GM12878 (cell line): Measurements from ENCODE around the gene ARHGEF26. TPM values are rescaled to one million over a fixed set of nuclear protein-coding genes. Genes with fewer than 3 reads are reported as not detected.
A peak's percentile ranks its signal among the peaks of the same experiment; 100 is the strongest.

Experiments used
- ATAC-seq: fragments of 200-7000 bp; cut with Tn5 transposase; 3 replicates; pipeline ENCODE4 v1.9.1; 2020; ENCODE audit warnings: mild to moderate bottlenecking, moderate library complexity
- BruUV-seq: library from RNA; stranded (reverse); fragments of 400-500 nt; replicated peaks from 2 replicates; lab custom pipeline; 2021; lab: Mats Ljungman, UMichigan
- CTCF ChIA-PET: fragments of 300-600 bp; sonication (Branson Sonifier 250); formaldehyde crosslinking; extraction: SDS; loops from one replicate; lab custom pipeline; 2021; ENCODE audit warnings: inconsistent platforms; lab: Yijun Ruan, JAX
- POLR2A ChIA-PET: fragments of 350-600 bp; formaldehyde crosslinking; extraction: SDS; loops from one replicate; lab custom pipeline; 2021; ENCODE audit warnings: inconsistent platforms; lab: Charles Lee
- RAD21 ChIA-PET: fragments of 300-600 bp; sonication (Branson Sonifier 250); formaldehyde crosslinking; loops from one replicate; lab custom pipeline; 2023; ENCODE audit warnings: antibody characterized with exemption; ENCODE audit not compliant: unreplicated experiment; lab: Charles Lee
- SMC1A ChIA-PET: fragments of 300-600 bp; sonication (Branson Sonifier 250); formaldehyde crosslinking; loops from one replicate; lab custom pipeline; 2023; ENCODE audit not compliant: unreplicated experiment, uncharacterized antibody; lab: Charles Lee
- DNase-seq: peaks from one replicate; pipeline ENCODE4 v3.0.0-alpha.2; 2011; ENCODE audit warnings: low read depth, low spot score
- FAIRE-seq: peaks from 3 replicates; lab custom pipeline; 2011; peaks lifted over from hg19 to GRCh38; lab: Jason Lieb, UNC
- H2AFZ ChIP-seq: 2 replicates; pipeline ENCODE4 v1.6.0; 2011; ENCODE audit warnings: low read depth, low read length, control low read depth; ENCODE audit not compliant: control insufficient read depth
- H3K27ac ChIP-seq: 2 replicates; pipeline ENCODE4 v1.5.1; 2011; ENCODE audit warnings: control low read depth; ENCODE audit not compliant: control insufficient read depth, insufficient read depth
- H3K27me3 ChIP-seq, 2 experiments: replicated peaks in 1 of 2; 2 replicates each; pipeline versions ENCODE4 v1.6.0 to v1.6.1; 2011; ENCODE audit warnings: low read length in 1 of 2; ENCODE audit not compliant: control insufficient read depth in 2 of 2, insufficient read depth in 2 of 2
- H3K36me3 ChIP-seq, 2 experiments: 2 replicates each; pipeline ENCODE4 v1.5.1; 2011; ENCODE audit warnings: low read length in 1 of 2; ENCODE audit not compliant: control insufficient read depth in 2 of 2, insufficient read depth in 2 of 2
- H3K4me1 ChIP-seq: 2 replicates; pipeline ENCODE4 v1.6.1; 2011; ENCODE audit warnings: mild to moderate bottlenecking, low read length, moderate library complexity, mixed read lengths; ENCODE audit not compliant: control insufficient read depth, insufficient read depth
- H3K4me2 ChIP-seq: 2 replicates; pipeline ENCODE4 v1.6.0; 2011; ENCODE audit warnings: control low read depth; ENCODE audit not compliant: control insufficient read depth, insufficient read depth
- H3K4me3 ChIP-seq: fragments of 200-600 bp; sonication (generic); 2 replicates; pipeline ENCODE4 v1.5.1; 2016
- H3K79me2 ChIP-seq: 2 replicates; pipeline ENCODE4 v1.6.0; 2011; ENCODE audit warnings: low read length; ENCODE audit not compliant: control insufficient read depth, insufficient read depth
- H3K9ac ChIP-seq: 2 replicates; pipeline ENCODE4 v1.8.0; 2011; ENCODE audit warnings: low read length, control low read depth, mixed read lengths; ENCODE audit not compliant: control insufficient read depth, insufficient read depth
- H3K9me3 ChIP-seq: replicated peaks from 3 replicates; pipeline ENCODE4 v1.5.1; 2011; ENCODE audit warnings: mild to moderate bottlenecking, low read length; ENCODE audit not compliant: control insufficient read depth, insufficient read depth
- H4K20me1 ChIP-seq: 2 replicates; pipeline ENCODE4 v1.6.0; 2011; ENCODE audit not compliant: control insufficient read depth, insufficient read depth
- BMI1 ChIP-seq: fragments of 450-650 bp; IDR thresholded peaks from 2 replicates; pipeline ENCODE4 v1.6.1; 2016; ENCODE audit warnings: mild to moderate bottlenecking, moderate library complexity, borderline replicate concordance
- CREM ChIP-seq: IDR thresholded peaks from 2 replicates; pipeline ENCODE4 v1.6.1; 2014; ENCODE audit warnings: antibody characterized with exemption, low read depth
- DPF2 ChIP-seq: fragments of 450-650 bp; IDR thresholded peaks from 2 replicates; pipeline ENCODE4 v1.6.1; 2017; ENCODE audit warnings: mild to moderate bottlenecking
- E2F8 ChIP-seq: fragments of 450-650 bp; IDR thresholded peaks from 2 replicates; pipeline ENCODE4 v1.6.1; 2018; ENCODE audit warnings: mild to moderate bottlenecking, low read depth, moderate library complexity; ENCODE audit not compliant: partially characterized antibody
- ETV6 ChIP-seq, 2 experiments: fragments of 450-650 bp in 1 of 2; IDR thresholded peaks in 1 of 2; conservative IDR thresholded peaks in 1 of 2; 2 replicates each; pipeline ENCODE4 v1.6.1; 2014; ENCODE audit warnings: antibody characterized with exemption in 1 of 2, borderline replicate concordance in 1 of 2, low read depth in 1 of 2, mild to moderate bottlenecking in 1 of 2, moderate library complexity in 1 of 2
- MEF2A ChIP-seq: IDR thresholded peaks from 2 replicates; pipeline ENCODE4 v1.6.1; 2011; ENCODE audit warnings: low read depth, mild to moderate bottlenecking, low read length, moderate library complexity; ENCODE audit not compliant: insufficient read depth
- PKNOX1 ChIP-seq: fragments of 450-650 bp; IDR thresholded peaks from 2 replicates; pipeline ENCODE4 v1.6.1; 2016; ENCODE audit warnings: mild to moderate bottlenecking
- POLR2AphosphoS2 ChIP-seq: IDR thresholded peaks from 2 replicates; pipeline ENCODE4 v1.6.1; 2011; ENCODE audit warnings: low read depth, mild to moderate bottlenecking, low read length, improper control_type of control experiment, moderate library complexity
- SKIL ChIP-seq: fragments of 450-650 bp; IDR thresholded peaks from 2 replicates; pipeline ENCODE4 v1.6.1; 2017; ENCODE audit warnings: mild to moderate bottlenecking, low read depth, inconsistent platforms; ENCODE audit not compliant: poor library complexity, severe bottlenecking
- SREBF2 ChIP-seq: IDR thresholded peaks from 2 replicates; pipeline ENCODE4 v1.6.1; 2012; ENCODE audit warnings: mild to moderate bottlenecking, low read length
- ZBTB11 ChIP-seq: fragments of 450-650 bp; formaldehyde crosslinking; IDR thresholded peaks from 2 replicates; pipeline ENCODE4 v1.5.0; 2022; ENCODE audit warnings: mild to moderate bottlenecking, missing genetic modification characterization
- ZZZ3 ChIP-seq: IDR thresholded peaks from 2 replicates; pipeline ENCODE4 v1.6.1; 2011; ENCODE audit warnings: low read depth; ENCODE audit not compliant: control insufficient read depth, insufficient read length
- WGBS: methylation state at CpG from one replicate; pipeline ENCODE4 v1.1.6; 2016; ENCODE audit warnings: low lambda C conversion rate; ENCODE audit not compliant: insufficient replicate concordance, insufficient coverage; ENCODE audit errors: missing lambda C conversion rate; 5-methylcytosine and 5-hydroxymethylcytosine counted together
- in situ Hi-C: fragments of 300-500 bp; cut with MboI; formaldehyde crosslinking; loops from 9 replicates; pipeline ENCODE4 v1.14.3; 2018; ENCODE audit warnings: mixed read lengths
- intact Hi-C: fragments of 100-400 bp; cut with micrococcal nuclease; formaldehyde crosslinking; loops from one replicate; pipeline ENCODE4 v1.14.2; 2022; ENCODE audit not compliant: unreplicated experiment
- polyA plus RNA-seq, 11 experiments: library from polyadenylated mRNA; depleted of rRNA in 4 of 11; unstranded in 6 of 11; stranded (reverse) in 5 of 11; fragments of >200 nt; fragmentation: Nextera tagmentation in 4 of 11; fragmentation: Illumina TruSeq in 1 of 11; extraction: Ambion mirVana in 4 of 11; extraction: Trizol in 1 of 11; gene quantifications; 1 replicate in 1 of 11; 2 replicates in 10 of 11; pipeline versions ENCODE4 v1.2.1 to v1.2.3, GENCODE V29; 2011 to 2016; ENCODE audit warnings: inconsistent platforms in 2 of 11, missing spikeins in 2 of 11, low read depth in 1 of 11
- total RNA-seq, 4 experiments: library from RNA; depleted of rRNA in 3 of 4; stranded (reverse); fragments of >200 nt in 3 of 4; fragmentation: Illumina TruSeq in 1 of 4; extraction: Trizol in 1 of 4; gene quantifications; 2 replicates each; pipeline versions ENCODE4 v1.2.1 to v1.2.3, GENCODE V29; 2013 to 2021

The ARHGEF26 gene
- total and polyA plus RNA-seq, 10 of the 15 experiments (the other 5 are each of a cell fraction or from before 2014, with no cell fraction given) = 0.02 to 0.47 (median 0.05) TPM; not detected in 1

GRCh38 chr3:154274348-154274747 lies 153.2 kb downstream of the ARHGEF26 start:
- Histone ChIP-seq H2AFZ (no peak overlapping the region), H4K20me1 (no peaks in the 10 kb centered on the region), H3K4me1 (no peaks in the 10 kb centered on the region), H3K9me3 (no peaks in the 10 kb centered on the region), H3K4me3 (no peak overlapping the region), H3K4me2 (no peak overlapping the region), H3K36me3 (peaks cover 0 to 19% of the 10 kb centered on the region in 2 experiments), H3K27me3 (no peaks in the 10 kb centered on the region), H3K27ac (no peak overlapping the region), H3K9ac (no peak overlapping the region), H3K79me2 (no peaks in the 10 kb centered on the region)
- in situ Hi-C loops (no loop called here), intact Hi-C loops (no loop called here)
- ChIA-PET RAD21 (no interaction called here), SMC1A (no interaction called here), POLR2A (no interaction called here), CTCF (interaction anchor here (1.5 kb wide), 1 partner anchor 21 kb away, joined by 7 read pairs; no protein-coding TSS in a partner anchor)
- BruUV-seq = TSS peak; percentile 10
- ATAC-seq (no peak), DNase-seq (no peak), FAIRE-seq (no peak)
- TF ChIP-seq ETV6 (conservative IDR thresholded peaks at IDR 0.05 in 1 of 2, IDR thresholded peaks at IDR 0.05 in 1 of 2; ENCODE audit: borderline replicate concordance in 1 of 2, low read depth in 1 of 2) (no peak), SKIL (no peak), E2F8 (no peak), DPF2 (no peak), MEF2A (no peak), CREM (no peak), POLR2AphosphoS2 (no peak), ZZZ3 (no peak), SREBF2 (no peak), PKNOX1 (no peak), ZBTB11 (CRISPR knock-in tag) (no peak), BMI1 (no peak)
- WGBS = 100% methylated on average over 2 of the region's 2 CpGs
